ENCODE results near the gene SMAP2.

SMAP2 gene

DNA sequence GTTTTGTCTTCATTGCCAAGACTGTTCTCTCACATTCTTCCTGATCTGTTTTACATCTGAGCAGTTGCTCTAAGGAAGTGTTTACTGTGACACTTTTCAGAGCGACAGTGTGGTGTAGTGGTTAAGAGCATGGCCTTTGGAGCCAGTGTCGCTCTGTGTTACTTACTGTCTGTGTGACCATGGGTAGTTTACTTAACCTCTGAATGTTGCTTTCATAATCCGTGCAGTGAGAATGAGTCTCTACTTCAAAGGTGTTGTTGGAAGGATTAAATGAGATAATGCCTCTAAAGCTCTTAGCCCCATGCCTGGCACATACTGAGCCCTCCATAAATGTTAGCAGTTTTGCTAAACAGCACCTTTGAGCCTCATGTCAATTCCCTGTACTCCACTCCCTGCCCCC, 40.8 kb downstream of the SMAP2 start:
- Histone ChIP-seq H3K27ac (ENCODE audit: low read depth, low read length) (no peak overlapping the region), H3K9me3 (ENCODE audit: control insufficient read depth in 1 of 2, low read length in 2 of 2) (no peaks in the 10 kb centered on the region), H3K9ac (ENCODE audit: low read depth in 1 of 2, low read length in 2 of 2) (no peak overlapping the region), H3K27me3 (ENCODE audit: control insufficient read depth in 1 of 2, insufficient read depth in 2 of 2, low read length in 2 of 2) (no peaks in the 10 kb centered on the region), H3K4me1 (ENCODE audit: control insufficient read depth in 1 of 2, insufficient read depth in 2 of 2, low read length in 2 of 2) (no peaks in the 10 kb centered on the region), H3K36me3 (ENCODE audit: control insufficient read depth in 1 of 2, insufficient read depth in 2 of 2, low read length in 2 of 2) (peaks cover 42 to 71% of the 10 kb centered on the region in 2 donors), H3K4me3 (ENCODE audit: low read depth in 1 of 2, low read length in 2 of 2) (no peak overlapping the region)

DNA sequence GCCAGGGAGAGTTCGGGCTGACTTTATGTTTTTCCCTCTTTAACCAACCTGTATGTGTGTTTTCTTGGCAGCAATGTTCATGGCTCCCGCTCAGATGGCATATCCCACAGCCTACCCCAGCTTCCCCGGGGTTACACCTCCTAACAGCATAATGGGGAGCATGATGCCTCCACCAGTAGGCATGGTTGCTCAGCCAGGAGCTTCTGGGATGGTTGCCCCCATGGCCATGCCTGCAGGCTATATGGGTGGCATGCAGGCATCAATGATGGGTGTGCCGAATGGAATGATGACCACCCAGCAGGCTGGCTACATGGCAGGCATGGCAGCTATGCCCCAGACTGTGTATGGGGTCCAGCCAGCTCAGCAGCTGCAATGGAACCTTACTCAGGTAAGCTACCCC, 43.2 kb downstream of the SMAP2 start:
- Histone ChIP-seq H3K9me3 (ENCODE audit: control insufficient read depth in 1 of 2, low read length in 2 of 2) (no peaks in the 10 kb centered on the region), H3K27me3 (ENCODE audit: control insufficient read depth in 1 of 2, insufficient read depth in 2 of 2, low read length in 2 of 2) (no peaks in the 10 kb centered on the region), H3K27ac (ENCODE audit: low read depth, low read length) (no peak overlapping the region), H3K9ac (ENCODE audit: low read depth in 1 of 2, low read length in 2 of 2) (no peak overlapping the region), H3K4me3 (ENCODE audit: low read depth in 1 of 2, low read length in 2 of 2) (no peak overlapping the region), H3K36me3 (ENCODE audit: control insufficient read depth in 1 of 2, insufficient read depth in 2 of 2, low read length in 2 of 2) (peaks cover 38 to 64% of the 10 kb centered on the region in 2 donors), H3K4me1 (ENCODE audit: control insufficient read depth in 1 of 2, insufficient read depth in 2 of 2, low read length in 2 of 2) (no peaks in the 10 kb centered on the region)

- Histone ChIP-seq H3K9ac (ENCODE audit: low read depth in 1 of 2, low read length in 2 of 2) (no peak overlapping the region), H3K27ac (ENCODE audit: low read depth, low read length) (no peak overlapping the region), H3K36me3 (ENCODE audit: control insufficient read depth in 1 of 2, insufficient read depth in 2 of 2, low read length in 2 of 2) (peaks cover 15 to 49% of the 10 kb centered on the region in 2 donors), H3K27me3 (ENCODE audit: control insufficient read depth in 1 of 2, insufficient read depth in 2 of 2, low read length in 2 of 2) (no peaks in the 10 kb centered on the region), H3K4me3 (ENCODE audit: low read depth in 1 of 2, low read length in 2 of 2) (no peak overlapping the region), H3K4me1 (ENCODE audit: control insufficient read depth in 1 of 2, insufficient read depth in 2 of 2, low read length in 2 of 2) (peaks cover 0 to 8% of the 10 kb centered on the region in 2 donors), H3K9me3 (ENCODE audit: control insufficient read depth in 1 of 2, low read length in 2 of 2) (no peaks in the 10 kb centered on the region)
These were observed 48.2 kb downstream of the SMAP2 start for GRCh38 chr1:40421431-40422384.

DNA sequence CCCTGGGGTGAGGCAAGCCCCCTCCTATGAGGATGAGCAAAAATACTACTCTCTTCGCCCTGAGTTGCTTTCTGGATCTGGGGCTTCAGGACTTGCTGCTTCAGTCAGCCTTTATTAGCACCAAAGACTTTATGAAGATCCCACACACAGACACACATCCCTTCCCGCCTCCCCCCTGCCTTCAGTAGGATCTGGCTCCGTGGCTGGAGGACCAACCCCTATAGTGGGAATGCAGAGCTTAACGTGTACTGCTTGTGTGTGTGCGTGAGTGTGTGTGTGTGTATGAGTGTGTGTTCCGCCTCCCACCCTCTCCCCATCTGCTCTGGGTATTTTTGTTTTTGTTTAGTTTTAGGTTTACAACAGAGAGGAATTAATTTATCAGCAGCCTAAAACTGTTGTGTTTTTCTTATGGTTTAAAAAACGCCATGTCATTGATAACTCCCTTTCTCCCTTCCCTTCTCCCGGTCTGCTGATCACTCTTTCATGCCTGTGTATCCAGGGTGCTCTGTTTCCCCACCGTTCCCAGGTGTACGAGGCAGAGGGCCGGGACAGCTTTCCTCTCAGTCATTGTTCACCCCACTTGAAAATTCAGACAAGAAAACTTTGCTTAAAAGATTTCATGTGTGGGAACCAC, 49.2 kb downstream of the SMAP2 start:
- Histone ChIP-seq H3K27ac (ENCODE audit: low read depth, low read length) (no peak overlapping the region), H3K4me1 (ENCODE audit: control insufficient read depth in 1 of 2, insufficient read depth in 2 of 2, low read length in 2 of 2) (peaks cover 0 to 8% of the 10 kb centered on the region in 2 donors), H3K4me3 (ENCODE audit: low read depth in 1 of 2, low read length in 2 of 2) (no peak overlapping the region), H3K36me3 (ENCODE audit: control insufficient read depth in 1 of 2, insufficient read depth in 2 of 2, low read length in 2 of 2) (peaks cover 10 to 39% of the 10 kb centered on the region in 2 donors), H3K9ac (ENCODE audit: low read depth in 1 of 2, low read length in 2 of 2) (no peak overlapping the region), H3K27me3 (ENCODE audit: control insufficient read depth in 1 of 2, insufficient read depth in 2 of 2, low read length in 2 of 2) (no peaks in the 10 kb centered on the region), H3K9me3 (ENCODE audit: control insufficient read depth in 1 of 2, low read length in 2 of 2) (no peaks in the 10 kb centered on the region)

GRCh38 chr1:40423264-40423642, 49.7 kb downstream of the SMAP2 start:
- no peaks in the 10 kb centered on the region for H3K9me3 ChIP-seq (ENCODE audit: control insufficient read depth in 1 of 2, low read length in 2 of 2)
- peaks cover 0 to 8% of the 10 kb centered on the region in 2 donors for H3K4me1 ChIP-seq (ENCODE audit: control insufficient read depth in 1 of 2, insufficient read depth in 2 of 2, low read length in 2 of 2)
- no peak overlapping the region for H3K9ac ChIP-seq (ENCODE audit: low read depth in 1 of 2, low read length in 2 of 2)
- peaks cover 9 to 34% of the 10 kb centered on the region in 2 donors for H3K36me3 ChIP-seq (ENCODE audit: control insufficient read depth in 1 of 2, insufficient read depth in 2 of 2, low read length in 2 of 2)
- no peak overlapping the region for H3K4me3 ChIP-seq (ENCODE audit: low read depth in 1 of 2, low read length in 2 of 2)
- H3K27ac ChIP-seq (ENCODE audit: low read depth, low read length), result no peak overlapping the region
- no peaks in the 10 kb centered on the region for H3K27me3 ChIP-seq (ENCODE audit: control insufficient read depth in 1 of 2, insufficient read depth in 2 of 2, low read length in 2 of 2)

DNA sequence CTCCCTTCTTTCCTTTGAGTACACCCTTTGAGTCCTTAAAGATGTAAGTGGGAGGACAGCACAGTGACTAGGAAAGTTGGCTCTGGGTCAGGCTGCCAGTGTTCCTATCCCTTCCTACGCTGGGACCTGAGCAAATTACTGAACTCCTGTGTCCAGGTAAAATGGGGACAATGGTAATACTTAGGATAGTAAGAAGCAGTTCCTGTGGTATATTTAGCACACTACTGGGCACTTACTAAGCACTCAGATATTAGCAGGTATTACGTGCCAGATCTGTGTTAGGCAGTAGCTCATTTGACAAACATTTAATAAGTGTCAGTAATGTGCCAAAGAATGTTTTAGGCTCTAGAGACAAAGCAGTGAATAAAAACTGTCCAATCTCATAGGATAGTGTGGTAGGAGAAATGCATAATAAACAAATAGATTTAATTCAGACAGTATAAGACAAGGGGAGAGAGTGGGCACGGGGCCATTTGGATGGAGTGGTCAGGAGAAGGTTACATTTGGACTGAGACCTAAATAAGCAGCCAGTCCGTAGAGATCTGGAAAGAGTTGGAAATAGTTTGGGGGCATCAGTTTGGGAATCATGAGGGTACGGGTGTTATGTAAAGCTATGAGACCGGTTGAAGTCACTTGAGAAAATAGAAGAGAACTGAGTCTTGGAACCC, 50.6 kb downstream of the SMAP2 start:
- peaks cover 9 to 28% of the 10 kb centered on the region in 2 donors for H3K36me3 ChIP-seq (ENCODE audit: control insufficient read depth in 1 of 2, insufficient read depth in 2 of 2, low read length in 2 of 2)
- peaks cover 0 to 8% of the 10 kb centered on the region in 2 donors for H3K4me1 ChIP-seq (ENCODE audit: control insufficient read depth in 1 of 2, insufficient read depth in 2 of 2, low read length in 2 of 2)
- H3K9me3 ChIP-seq (ENCODE audit: control insufficient read depth in 1 of 2, low read length in 2 of 2), result no peaks in the 10 kb centered on the region
- no peaks in the 10 kb centered on the region for H3K27me3 ChIP-seq (ENCODE audit: control insufficient read depth in 1 of 2, insufficient read depth in 2 of 2, low read length in 2 of 2)
- no peak overlapping the region for H3K9ac ChIP-seq (ENCODE audit: low read depth in 1 of 2, low read length in 2 of 2)
- no peak overlapping the region for H3K4me3 ChIP-seq (ENCODE audit: low read depth in 1 of 2, low read length in 2 of 2)
- no peak overlapping the region for H3K27ac ChIP-seq (ENCODE audit: low read depth, low read length)

- Histone ChIP-seq H3K4me3 (ENCODE audit: low read depth in 1 of 2, low read length in 2 of 2) (no peak overlapping the region), H3K36me3 (ENCODE audit: control insufficient read depth in 1 of 2, insufficient read depth in 2 of 2, low read length in 2 of 2) (peaks cover 9 to 25% of the 10 kb centered on the region in 2 donors), H3K4me1 (ENCODE audit: control insufficient read depth in 1 of 2, insufficient read depth in 2 of 2, low read length in 2 of 2) (peaks cover 0 to 8% of the 10 kb centered on the region in 2 donors), H3K27ac (ENCODE audit: low read depth, low read length) (no peak overlapping the region), H3K9me3 (ENCODE audit: control insufficient read depth in 1 of 2, low read length in 2 of 2) (no peaks in the 10 kb centered on the region), H3K9ac (ENCODE audit: low read depth in 1 of 2, low read length in 2 of 2) (no peak overlapping the region), H3K27me3 (ENCODE audit: control insufficient read depth in 1 of 2, insufficient read depth in 2 of 2, low read length in 2 of 2) (no peaks in the 10 kb centered on the region)
These were observed 51.7 kb downstream of the SMAP2 start for GRCh38 chr1:40425198-40425597.

GRCh38 chr1:40431385-40431784, 57.9 kb downstream of the SMAP2 start:
- Histone ChIP-seq H3K36me3 (ENCODE audit: control insufficient read depth in 1 of 2, insufficient read depth in 2 of 2, low read length in 2 of 2) (no peaks in the 10 kb centered on the region), H3K9me3 (ENCODE audit: control insufficient read depth in 1 of 2, low read length in 2 of 2) (no peaks in the 10 kb centered on the region), H3K27me3 (ENCODE audit: control insufficient read depth in 1 of 2, insufficient read depth in 2 of 2, low read length in 2 of 2) (no peaks in the 10 kb centered on the region), H3K4me1 (ENCODE audit: control insufficient read depth in 1 of 2, insufficient read depth in 2 of 2, low read length in 2 of 2) (no peaks in the 10 kb centered on the region), H3K4me3 (ENCODE audit: low read depth in 1 of 2, low read length in 2 of 2) (no peak overlapping the region), H3K27ac (ENCODE audit: low read depth, low read length) (no peak overlapping the region), H3K9ac (ENCODE audit: low read depth in 1 of 2, low read length in 2 of 2) (no peak overlapping the region)

GRCh38 chr1:40432644-40433390, 59.3 kb downstream of the SMAP2 start:
- no peaks in the 10 kb centered on the region for H3K36me3 ChIP-seq (ENCODE audit: control insufficient read depth in 1 of 2, insufficient read depth in 2 of 2, low read length in 2 of 2)
- H3K4me3 ChIP-seq (ENCODE audit: low read depth in 1 of 2, low read length in 2 of 2), result no peak overlapping the region
- no peak overlapping the region for H3K9ac ChIP-seq (ENCODE audit: low read depth in 1 of 2, low read length in 2 of 2)
- no peak overlapping the region for H3K27ac ChIP-seq (ENCODE audit: low read depth, low read length)
- no peaks in the 10 kb centered on the region for H3K9me3 ChIP-seq (ENCODE audit: control insufficient read depth in 1 of 2, low read length in 2 of 2)
- no peaks in the 10 kb centered on the region for H3K27me3 ChIP-seq (ENCODE audit: control insufficient read depth in 1 of 2, insufficient read depth in 2 of 2, low read length in 2 of 2)
- no peaks in the 10 kb centered on the region for H3K4me1 ChIP-seq (ENCODE audit: control insufficient read depth in 1 of 2, insufficient read depth in 2 of 2, low read length in 2 of 2)
